Right atrium auricular region (tissue), 2 donors: ENCODE measurements around the gene RPP40. TPM values are rescaled to one million over a fixed set of nuclear protein-coding genes. Genes with fewer than 3 reads are reported as not detected.

Experiments used
- DNase-seq: peaks from one replicate; pipeline ENCODE4 v3.0.0-alpha.2; 2019; ENCODE audit warnings: low spot score
- H3K27ac ChIP-seq, 2 donors: fragments of 200-600 bp; sonication (generic); 1 replicate in 1 of 2; 2 replicates in 1 of 2; pipeline ENCODE4 v1.5.1; 2016 to 2019
- H3K27me3 ChIP-seq, 2 donors: fragments of 200-600 bp; sonication (generic); one replicate each; pipeline versions ENCODE4 v1.5.1 to v1.6.0; 2017 to 2019
- H3K36me3 ChIP-seq: fragments of 200-600 bp; sonication (generic); one replicate; pipeline ENCODE4 v1.5.1; 2016
- H3K4me1 ChIP-seq, 2 donors: fragments of 200-600 bp; sonication (generic); one replicate each; pipeline versions ENCODE4 v1.5.1 to v1.6.0; 2017 to 2019
- H3K4me3 ChIP-seq, 2 donors: fragments of 200-600 bp; sonication (generic); 1 replicate in 1 of 2; 2 replicates in 1 of 2; pipeline ENCODE4 v1.5.1; 2017 to 2019; ENCODE audit warnings: mild to moderate bottlenecking in 1 of 2, moderate library complexity in 1 of 2
- H3K9me3 ChIP-seq, 2 donors: fragments of 200-600 bp; sonication (generic); one replicate each; pipeline ENCODE4 v1.5.1; 2019
- CTCF ChIP-seq, 2 donors: fragments of 200-600 bp; sonication (generic); IDR thresholded peaks; one replicate each; pipeline ENCODE4 v1.5.1; 2019; ENCODE audit warnings: antibody characterized with exemption in 2 of 2
- total RNA-seq, 2 donors: library from RNA; depleted of rRNA; stranded (reverse); fragments of >200 nt; gene quantifications; one replicate each; pipeline ENCODE4 v1.1.0, GENCODE V29; 2016

RPP40 gene
- total RNA-seq, 2 donors from 2014 or later = 2.4 to 6.1 TPM

GRCh38 chr6:5028301-5028700, 24.5 kb upstream of the RPP40 start:
- Histone ChIP-seq H3K9me3 (no peaks in the 10 kb centered on the region), H3K27ac (no peak overlapping the region), H3K4me3 (no peak overlapping the region), H3K36me3 (no peaks in the 10 kb centered on the region), H3K27me3 (no peaks in the 10 kb centered on the region), H3K4me1 (peaks cover 0 to 5% of the 10 kb centered on the region in 2 donors)
- no peak for DNase-seq
- TF ChIP-seq CTCF (IDR thresholded peaks at IDR 0.05) = no peak

- Histone ChIP-seq H3K4me1 (peaks cover 0 to 5% of the 10 kb centered on the region in 2 donors), H3K27ac (peak overlapping the region; percentile 60 to 70), H3K9me3 (no peaks in the 10 kb centered on the region), H3K36me3 (no peaks in the 10 kb centered on the region), H3K4me3 (peak overlapping the region; percentile 44 to 51), H3K27me3 (no peaks in the 10 kb centered on the region)
- DNase-seq = peak; percentile 64
- peak in 1 of 2 donors; percentile 43 for TF ChIP-seq CTCF (IDR thresholded peaks at IDR 0.05)
Measured at GRCh38 chr6:5025911-5026819, 22.3 kb upstream of the RPP40 start.

- H3K27ac ChIP-seq = no peak overlapping the region
- H3K4me3 ChIP-seq = no peak overlapping the region
- no peak for TF ChIP-seq CTCF (IDR thresholded peaks at IDR 0.05)
- no peak for DNase-seq
- no peaks in the 10 kb centered on the region for H3K36me3 ChIP-seq
- H3K27me3 ChIP-seq = no peaks in the 10 kb centered on the region
- peaks cover 0 to 5% of the 10 kb centered on the region in 2 donors for H3K4me1 ChIP-seq
- no peaks in the 10 kb centered on the region for H3K9me3 ChIP-seq
Measured at GRCh38 chr6:5023923-5024322, 20.1 kb upstream of the RPP40 start.

- H3K9me3 ChIP-seq = no peaks in the 10 kb centered on the region
- no peak for DNase-seq
- no peak overlapping the region for H3K27ac ChIP-seq
- no peak for TF ChIP-seq CTCF (IDR thresholded peaks at IDR 0.05)
- H3K36me3 ChIP-seq = no peaks in the 10 kb centered on the region
- no peak overlapping the region for H3K4me3 ChIP-seq
- no peaks in the 10 kb centered on the region for H3K27me3 ChIP-seq
- H3K4me1 ChIP-seq = no peaks in the 10 kb centered on the region
Measured at GRCh38 chr6:5020142-5020541, 16.3 kb upstream of the RPP40 start.

- Histone ChIP-seq H3K4me3 (no peak overlapping the region), H3K27me3 (no peaks in the 10 kb centered on the region), H3K4me1 (no peaks in the 10 kb centered on the region), H3K27ac (no peak overlapping the region), H3K9me3 (no peaks in the 10 kb centered on the region), H3K36me3 (no peaks in the 10 kb centered on the region)
- no peak for DNase-seq
- no peak for TF ChIP-seq CTCF (IDR thresholded peaks at IDR 0.05)
Measured at GRCh38 chr6:5014072-5014561, 10.3 kb upstream of the RPP40 start.
